Muscle layer of colon (tissue), 2 donors: ENCODE results near the gene CTNNBL1.
"Not testable (repeated sequence)": the region's sequence is repeated elsewhere in the genome, so short reads cannot be mapped to it uniquely, and the experiment has no call there.

Source experiments
- H3K27ac ChIP-seq: one replicate; pipeline ENCODE4 v1.7.0; 2013; ENCODE audit warnings: low read depth, mild to moderate bottlenecking, low read length, moderate library complexity
- H3K27me3 ChIP-seq, 2 donors: one replicate each; pipeline ENCODE4 v1.7.0; 2013; ENCODE audit warnings: low read length in 2 of 2, mild to moderate bottlenecking in 2 of 2; ENCODE audit not compliant: insufficient read depth in 2 of 2, control insufficient read depth in 1 of 2
- H3K36me3 ChIP-seq: one replicate; pipeline ENCODE4 v1.7.0; 2013; ENCODE audit warnings: mild to moderate bottlenecking, low read length; ENCODE audit not compliant: insufficient read depth
- H3K4me1 ChIP-seq: one replicate; pipeline ENCODE4 v1.7.0; 2013; ENCODE audit warnings: mild to moderate bottlenecking, low read length; ENCODE audit not compliant: insufficient read depth
- H3K4me3 ChIP-seq, 2 donors: one replicate each; pipeline ENCODE4 v1.7.0; 2013; ENCODE audit warnings: low read length in 2 of 2, low read depth in 1 of 2, mild to moderate bottlenecking in 1 of 2, moderate library complexity in 1 of 2
- H3K9ac ChIP-seq: one replicate; pipeline ENCODE4 v1.7.0; 2013; ENCODE audit warnings: low read length
- H3K9me3 ChIP-seq: one replicate; pipeline ENCODE4 v1.7.0; 2013; ENCODE audit warnings: mild to moderate bottlenecking, low read length
- donor health status: abdominal sarcoma.
- donor health status: Adenocarcinoma of cecum.

CTNNBL1 gene

DNA sequence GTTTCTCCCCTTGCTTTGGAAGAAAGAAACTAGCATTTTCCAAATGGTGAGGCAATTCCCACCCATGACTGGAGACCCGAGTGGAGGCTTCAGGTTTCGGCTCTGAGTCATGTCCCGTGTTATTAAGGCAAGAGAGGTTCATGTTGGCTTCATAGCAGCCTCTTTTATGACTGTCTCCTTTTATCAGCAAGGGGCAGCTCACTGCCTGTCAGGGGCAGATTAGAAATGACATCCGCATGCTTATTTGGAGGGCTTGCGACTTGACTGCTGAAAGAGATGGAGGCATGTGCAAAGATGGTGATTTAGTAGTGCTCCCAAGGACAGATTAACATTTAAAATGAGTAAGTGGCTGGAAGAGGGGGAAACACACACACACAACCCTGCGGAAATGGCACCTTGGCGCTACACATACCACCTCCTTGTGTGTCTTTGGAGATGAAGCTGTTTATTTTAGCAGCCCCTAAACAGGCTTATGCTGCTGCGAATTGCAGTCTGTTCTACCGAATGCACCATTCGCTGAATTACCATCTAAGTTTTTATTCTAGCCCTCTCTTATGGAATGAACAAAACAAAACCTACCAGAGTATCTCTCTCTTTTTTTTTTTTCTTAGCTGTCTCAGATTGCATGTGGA, 157.0 kb downstream of the CTNNBL1 start:
- H3K36me3 ChIP-seq, result peaks cover 12% of the 10 kb centered on the region
- H3K27ac ChIP-seq, result no peak overlapping the region
- H3K4me1 ChIP-seq, result no peaks in the 10 kb centered on the region
- no peaks in the 10 kb centered on the region for H3K9me3 ChIP-seq
- H3K4me3 ChIP-seq, result no peak overlapping the region
- H3K9ac ChIP-seq, result no peak overlapping the region
- no peaks in the 10 kb centered on the region for H3K27me3 ChIP-seq

- no peaks in the 10 kb centered on the region for H3K4me1 ChIP-seq
- H3K27me3 ChIP-seq, result no peaks in the 10 kb centered on the region
- H3K27ac ChIP-seq, result no peak overlapping the region
- no peaks in the 10 kb centered on the region for H3K9me3 ChIP-seq
- no peak overlapping the region for H3K4me3 ChIP-seq
- H3K36me3 ChIP-seq, result peaks cover 12% of the 10 kb centered on the region
- no peak overlapping the region for H3K9ac ChIP-seq
Measured at GRCh38 chr20:37852666-37853065, 158.8 kb downstream of the CTNNBL1 start.

DNA sequence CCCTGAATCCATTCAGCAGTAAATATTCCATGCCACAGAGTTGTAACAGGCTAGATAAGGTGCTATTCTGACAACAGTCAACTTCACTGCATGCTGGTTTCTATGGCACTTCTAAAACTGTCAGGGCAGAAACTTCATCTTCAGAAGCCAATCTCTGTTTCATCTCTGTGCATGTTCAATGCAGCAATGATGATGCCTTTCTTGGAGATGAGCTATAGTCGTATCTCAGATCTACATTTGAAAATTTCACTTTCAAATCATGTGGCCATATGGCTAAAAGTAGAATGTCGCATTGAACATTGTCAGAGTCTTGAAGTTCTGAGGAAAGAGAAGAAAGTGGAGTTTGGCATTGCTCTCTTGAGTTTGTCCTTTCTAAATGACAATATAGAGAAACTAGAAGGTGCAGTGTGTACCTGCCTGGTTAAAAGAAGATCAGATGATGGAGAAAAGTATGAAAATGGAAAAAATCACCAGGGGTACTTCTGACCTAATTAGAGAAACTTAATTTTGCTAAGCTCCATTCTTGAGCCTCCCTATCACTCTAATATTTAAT, 160.1 kb downstream of the CTNNBL1 start:
- H3K4me3 ChIP-seq, result no peak overlapping the region
- no peak overlapping the region for H3K27ac ChIP-seq
- no peaks in the 10 kb centered on the region for H3K9me3 ChIP-seq
- H3K36me3 ChIP-seq, result peaks cover 12% of the 10 kb centered on the region
- no peaks in the 10 kb centered on the region for H3K27me3 ChIP-seq
- no peak overlapping the region for H3K9ac ChIP-seq
- H3K4me1 ChIP-seq, result no peaks in the 10 kb centered on the region

- not testable (repeated sequence) for H3K27me3 ChIP-seq, H3K9me3 ChIP-seq, H3K9ac ChIP-seq, H3K27ac ChIP-seq, H3K4me1 ChIP-seq, H3K4me3 ChIP-seq
- H3K36me3 ChIP-seq, result peaks cover 21% of the 10 kb centered on the region
Measured at GRCh38 chr20:37856034-37856433, 162.2 kb downstream of the CTNNBL1 start.

DNA sequence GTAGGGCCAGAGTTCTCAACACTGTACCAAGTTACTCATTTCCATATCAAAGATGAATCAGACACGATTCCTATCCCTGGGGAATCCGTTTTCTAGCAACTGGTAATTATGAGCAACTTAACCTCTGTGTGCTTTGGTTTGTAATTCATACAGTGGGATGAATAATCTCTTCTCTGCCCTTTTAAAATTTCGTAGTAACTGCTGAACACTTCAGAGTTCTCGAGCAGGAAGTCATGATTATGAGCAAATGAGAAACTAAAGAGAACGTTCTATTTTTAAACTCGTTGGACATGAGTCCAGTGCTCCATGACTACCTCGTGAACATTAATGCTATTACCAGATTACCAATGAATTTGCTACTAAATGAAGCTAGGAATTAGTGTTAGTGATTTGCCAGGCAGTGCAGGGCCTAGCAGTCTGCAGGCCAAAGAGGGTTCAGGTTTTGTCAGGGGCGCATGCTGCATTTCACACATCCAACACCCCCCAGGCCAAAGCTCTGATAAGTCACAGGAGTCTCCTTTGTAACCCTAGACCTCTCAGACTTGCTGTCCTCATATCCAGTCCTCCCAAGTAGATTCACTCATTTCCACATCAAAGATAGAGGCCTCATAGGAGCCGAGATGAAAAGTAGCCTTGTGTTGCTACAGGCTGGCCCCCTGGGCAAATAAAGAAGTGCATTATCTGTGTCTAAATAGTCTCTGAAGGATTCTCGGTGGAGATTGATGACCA, 163.3 kb downstream of the CTNNBL1 start:
- no peak overlapping the region for H3K9ac ChIP-seq
- H3K4me3 ChIP-seq, result no peak overlapping the region
- no peaks in the 10 kb centered on the region for H3K27me3 ChIP-seq
- H3K27ac ChIP-seq, result no peak overlapping the region
- H3K4me1 ChIP-seq, result peaks cover 1% of the 10 kb centered on the region
- H3K36me3 ChIP-seq, result peaks cover 17% of the 10 kb centered on the region
- no peaks in the 10 kb centered on the region for H3K9me3 ChIP-seq

- no peak overlapping the region for H3K27ac ChIP-seq
- no peaks in the 10 kb centered on the region for H3K9me3 ChIP-seq
- H3K36me3 ChIP-seq, result peaks cover 14% of the 10 kb centered on the region
- no peak overlapping the region for H3K4me3 ChIP-seq
- no peaks in the 10 kb centered on the region for H3K27me3 ChIP-seq
- peaks cover 5% of the 10 kb centered on the region for H3K4me1 ChIP-seq
- H3K9ac ChIP-seq, result no peak overlapping the region
Measured at GRCh38 chr20:37859406-37860171, 165.8 kb downstream of the CTNNBL1 start.

GRCh38 chr20:37863289-37863688, 169.5 kb downstream of the CTNNBL1 start:
- Histone ChIP-seq H3K9ac (no peak overlapping the region), H3K4me3 (no peak overlapping the region), H3K9me3 (no peaks in the 10 kb centered on the region), H3K36me3 (peaks cover 14% of the 10 kb centered on the region), H3K27me3 (no peaks in the 10 kb centered on the region), H3K27ac (no peak overlapping the region), H3K4me1 (peaks cover 35% of the 10 kb centered on the region)

DNA sequence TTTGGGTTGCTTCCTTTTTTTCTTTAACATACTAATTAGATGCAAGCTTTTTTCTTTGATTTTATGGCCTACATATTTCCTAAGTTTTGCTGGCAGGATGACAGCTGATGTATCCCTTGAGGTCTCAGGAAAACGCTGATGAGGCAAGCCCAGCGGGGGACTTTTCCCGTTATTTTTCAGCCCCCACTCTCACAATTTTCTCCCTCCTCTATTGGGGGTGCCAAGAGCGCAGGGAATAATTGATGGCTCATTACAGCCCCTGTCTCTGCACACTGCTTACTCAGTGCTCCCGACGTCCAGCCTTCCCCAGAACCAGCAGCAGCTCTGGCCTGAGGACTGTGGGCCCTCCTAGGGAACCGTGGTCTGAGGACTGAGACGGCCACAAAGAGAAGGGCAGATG, 170.5 kb downstream of the CTNNBL1 start:
- peaks cover 45% of the 10 kb centered on the region for H3K4me1 ChIP-seq
- H3K9me3 ChIP-seq, result no peaks in the 10 kb centered on the region
- H3K9ac ChIP-seq, result no peak overlapping the region
- no peak overlapping the region for H3K4me3 ChIP-seq
- peaks cover 14% of the 10 kb centered on the region for H3K36me3 ChIP-seq
- no peak overlapping the region for H3K27ac ChIP-seq
- no peaks in the 10 kb centered on the region for H3K27me3 ChIP-seq

- Histone ChIP-seq H3K27ac (no peak overlapping the region), H3K9me3 (no peaks in the 10 kb centered on the region), H3K9ac (no peak overlapping the region), H3K36me3 (peaks cover 11% of the 10 kb centered on the region), H3K4me1 (peaks cover 58% of the 10 kb centered on the region), H3K4me3 (no peak overlapping the region), H3K27me3 (no peaks in the 10 kb centered on the region)
Measured at GRCh38 chr20:37866051-37866450, 172.2 kb downstream of the CTNNBL1 start.

GRCh38 chr20:37867289-37868195, 173.7 kb downstream of the CTNNBL1 start:
- Histone ChIP-seq H3K9me3 (no peaks in the 10 kb centered on the region), H3K27ac (peak overlapping the region; percentile 86), H3K4me3 (peak overlapping the region in 1 of 2 donors; percentile 0), H3K36me3 (peaks cover 11% of the 10 kb centered on the region), H3K4me1 (peaks cover 53% of the 10 kb centered on the region), H3K9ac (peak overlapping the region; percentile 20), H3K27me3 (no peaks in the 10 kb centered on the region)
